Fibroblast of villous mesenchyme (primary cell): ENCODE measurements around the gene CLTB. TPM values are rescaled to one million over a fixed set of nuclear protein-coding genes. Genes with fewer than 3 reads are reported as not detected.

ENCODE experiments used
- DNase-seq: peaks from one replicate; pipeline ENCODE4 v3.0.0-alpha.2; 2010; ENCODE audit warnings: low read depth
- H3K4me3 ChIP-seq: 2 replicates; pipeline ENCODE4 v1.5.1; 2011; ENCODE audit warnings: low read depth, mild to moderate bottlenecking, low read length
- CTCF ChIP-seq: IDR thresholded peaks from 2 replicates; pipeline ENCODE4 v1.5.1; 2012; ENCODE audit warnings: low read depth, mild to moderate bottlenecking, low read length; ENCODE audit not compliant: insufficient read depth
- total RNA-seq: library from RNA; depleted of rRNA; stranded (reverse); fragments of >200 nt; gene quantifications from 2 replicates; pipeline ENCODE4 v1.2.3, GENCODE V29; 2012

CLTB gene
- total RNA-seq, 1 donor: 118 TPM

- H3K4me3 ChIP-seq: no peak overlapping the region
- no peak for TF ChIP-seq CTCF
- no peak for DNase-seq
Measured at GRCh38 chr5:176401281-176402205, 14.8 kb downstream of the CLTB start.

GRCh38 chr5:176400382-176401156 is 15.8 kb downstream of the CLTB start:
- no peak for TF ChIP-seq CTCF
- DNase-seq: no peak
- no peak overlapping the region for H3K4me3 ChIP-seq

- no peak for TF ChIP-seq CTCF
- H3K4me3 ChIP-seq: no peak overlapping the region
- DNase-seq: no peak
Measured at GRCh38 chr5:176397736-176398420, 18.5 kb downstream of the CLTB start.

GRCh38 chr5:176396330-176396729 is 20.0 kb downstream of the CLTB start:
- no peak for TF ChIP-seq CTCF
- DNase-seq: peak; percentile 69
- no peak overlapping the region for H3K4me3 ChIP-seq

- TF ChIP-seq CTCF: no peak
- peak; percentile 73 for DNase-seq
- H3K4me3 ChIP-seq: no peak overlapping the region
Measured at GRCh38 chr5:176394881-176395675, 21.3 kb downstream of the CLTB start.

GRCh38 chr5:176394096-176394495 is 22.2 kb downstream of the CLTB start:
- no peak for DNase-seq

More at GRCh38 chr5:176394096-176394495, 22.2 kb downstream of the CLTB start:
- no peak for TF ChIP-seq CTCF
- H3K4me3 ChIP-seq: no peak overlapping the region
